BLaER1 (cell line): ENCODE measurements around the gene ZFP69.

Source experiments
- H3K27ac ChIP-seq: shearing (Covaris generic); formaldehyde crosslinking; 2 replicates; pipeline ENCODE4 v1.8.1; 2022
- H3K27me3 ChIP-seq: shearing (Covaris generic); formaldehyde crosslinking; 2 replicates; pipeline ENCODE4 v1.8.1; 2022
- H3K36me3 ChIP-seq: shearing (Covaris generic); formaldehyde crosslinking; 2 replicates; pipeline ENCODE4 v1.8.1; 2022
- H3K4me1 ChIP-seq: shearing (Covaris generic); formaldehyde crosslinking; 2 replicates; pipeline ENCODE4 v1.8.1; 2022
- H3K4me2 ChIP-seq: shearing (Covaris generic); formaldehyde crosslinking; 2 replicates; pipeline ENCODE4 v1.8.1; 2022
- H3K4me3 ChIP-seq: shearing (Covaris generic); formaldehyde crosslinking; 2 replicates; pipeline ENCODE4 v1.8.1; 2022
- H3K9ac ChIP-seq: shearing (Covaris generic); formaldehyde crosslinking; 2 replicates; pipeline ENCODE4 v1.8.1; 2022
- H3K9me3 ChIP-seq: shearing (Covaris generic); formaldehyde crosslinking; 2 replicates; pipeline ENCODE4 v1.8.1; 2022
- H4K20me1 ChIP-seq: shearing (Covaris generic); formaldehyde crosslinking; 2 replicates; pipeline ENCODE4 v1.8.1; 2022
- Cebpa-rat ChIP-seq: shearing (Covaris generic); IDR thresholded peaks from 2 replicates; pipeline ENCODE4 v1.8.1; 2022

Gene ZFP69

DNA sequence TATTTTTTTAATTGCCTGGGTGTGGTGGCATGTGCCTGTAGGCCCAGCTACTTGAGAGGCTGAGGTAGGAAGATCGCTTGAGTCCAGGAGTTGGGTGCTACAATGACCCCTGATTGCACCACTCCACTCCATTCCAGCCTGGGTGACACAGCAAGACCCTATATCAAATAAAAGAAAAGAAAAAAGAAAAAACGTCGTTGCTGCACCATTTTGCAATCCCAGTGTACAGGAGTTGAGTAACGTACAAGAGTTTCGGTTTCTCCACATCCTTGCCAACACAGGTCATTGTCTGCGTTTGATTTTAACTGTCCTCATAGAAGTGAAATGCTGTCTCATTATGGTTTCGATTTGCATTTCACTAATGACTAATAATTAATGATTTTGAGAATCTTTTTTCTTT, 62.2 kb downstream of the ZFP69 start:
- H3K9ac ChIP-seq = no peak overlapping the region
- H3K4me3 ChIP-seq = no peak overlapping the region
- H3K9me3 ChIP-seq = peaks cover 27% of the 10 kb centered on the region
- no peak for TF ChIP-seq Cebpa-rat
- H4K20me1 ChIP-seq = no peaks in the 10 kb centered on the region
- no peak overlapping the region for H3K4me2 ChIP-seq
- no peaks in the 10 kb centered on the region for H3K27me3 ChIP-seq
- H3K36me3 ChIP-seq = peaks cover 73% of the 10 kb centered on the region
- H3K4me1 ChIP-seq = no peaks in the 10 kb centered on the region
- H3K27ac ChIP-seq = no peak overlapping the region
